Stimulated activated CD4-positive, alpha-beta T cell treated with anti-CD3 and anti-CD28 coated beads, Interleukin-2, amount 100 ng/mL, for 24 hours (primary cell): Measurements from ENCODE around the gene CCT8L2.
"Not testable (repeated sequence)": the region's sequence is repeated elsewhere in the genome, so short reads cannot be mapped to it uniquely, and the experiment has no call there.

Experiments
- DNase-seq, 2 donors: peaks; one replicate each; pipeline ENCODE4 v3.0.0-alpha.2; 2020

The CCT8L2 gene

DNA sequence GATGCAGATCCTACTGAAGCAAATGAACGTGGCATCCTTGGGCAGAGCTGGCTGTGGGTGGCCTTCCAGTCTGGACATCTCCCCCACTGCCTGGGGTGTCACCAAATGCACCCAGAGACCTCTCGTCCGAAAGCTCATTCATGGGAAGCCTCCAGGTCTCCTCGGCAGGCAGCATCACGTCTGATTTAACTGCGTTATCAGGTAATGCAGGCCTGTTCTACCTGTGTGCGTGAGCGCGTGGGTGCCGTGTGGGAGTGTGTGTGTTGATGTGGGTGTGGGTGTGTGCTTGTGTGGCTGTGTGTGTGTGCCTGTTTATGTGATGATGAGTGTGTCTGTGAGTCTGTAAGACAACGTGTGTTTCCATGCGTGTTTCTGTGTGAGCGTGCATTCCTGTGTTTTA is 35.1 kb downstream of the CCT8L2 start:
- DNase-seq: not testable (repeated sequence)

DNA sequence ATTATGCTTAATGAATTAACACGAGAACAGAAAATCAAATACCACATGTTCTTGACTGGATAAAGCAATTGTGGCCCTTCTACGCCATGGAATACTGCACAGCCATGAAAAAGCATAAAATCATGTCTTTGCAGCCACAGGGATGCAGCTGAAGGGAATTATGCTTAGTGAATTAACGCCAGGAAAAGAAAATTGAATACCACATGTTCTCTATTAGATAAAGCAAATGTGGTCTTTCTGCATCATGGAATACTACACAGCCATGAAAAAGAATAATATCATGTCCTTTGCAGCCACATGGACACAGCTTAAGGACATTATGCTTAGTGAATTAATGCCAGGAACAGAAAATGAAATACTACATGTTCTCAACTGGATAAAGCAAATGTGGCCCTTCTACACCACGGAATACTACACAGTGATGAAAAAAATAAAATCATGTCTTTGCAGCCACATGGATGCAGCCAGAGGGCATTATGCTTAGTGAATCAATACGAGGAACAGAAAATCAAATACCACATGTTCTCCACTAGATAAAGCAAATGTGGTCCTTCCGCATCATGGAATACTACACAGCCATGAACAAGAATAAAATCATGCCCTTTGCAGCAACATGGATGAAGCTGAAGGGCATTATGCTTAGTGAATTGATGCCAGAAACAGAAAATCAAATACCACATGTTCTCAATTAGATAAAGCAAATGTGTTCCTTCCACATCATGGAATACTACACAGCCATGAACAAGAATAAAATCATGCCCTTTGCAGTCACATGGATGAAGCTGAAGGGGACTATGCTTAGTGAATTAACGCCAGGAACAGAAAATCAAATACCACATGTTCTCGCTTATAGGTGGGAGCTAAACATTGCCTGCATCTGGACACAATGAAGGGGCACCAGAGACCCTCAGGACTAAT is 37.3 kb downstream of the CCT8L2 start:
- DNase-seq: not testable (repeated sequence)

DNA sequence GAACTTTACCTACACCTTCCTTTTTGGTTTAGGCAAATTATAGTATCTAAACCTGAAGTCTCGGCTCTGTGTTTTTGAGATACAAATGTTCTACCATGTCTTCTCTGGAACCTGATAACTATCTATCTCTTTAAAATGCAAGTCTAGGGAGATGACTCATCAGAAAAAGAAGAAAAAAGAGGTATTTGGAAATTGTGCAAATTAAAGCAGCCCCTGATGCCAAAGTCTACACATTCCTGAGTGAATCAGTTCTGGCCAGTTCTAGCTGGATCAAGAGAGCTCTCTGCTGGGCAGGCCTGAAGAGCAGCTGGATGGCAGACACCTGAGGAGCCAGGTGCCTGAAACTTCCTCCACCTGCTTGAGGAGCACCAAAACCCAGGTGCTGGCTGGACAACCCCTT is 49.3 kb downstream of the CCT8L2 start:
- DNase-seq: not testable (repeated sequence)
